Stimulated activated CD4-positive, alpha-beta T cell treated with anti-CD3 and anti-CD28 coated beads, Interleukin-2, amount 100 ng/mL, for 24 hours (primary cell): ENCODE data around the gene ANKRD22.
"Not testable (repeated sequence)": the region's sequence is repeated elsewhere in the genome, so short reads cannot be mapped to it uniquely, and the experiment has no call there.

Source experiments
- DNase-seq, 2 donors: peaks; one replicate each; pipeline ENCODE4 v3.0.0-alpha.2; 2020

Gene ANKRD22

GRCh38 chr10:88877298-88877697, 25.7 kb upstream of the ANKRD22 start:
- no peak for DNase-seq

- no peak for DNase-seq
Measured at GRCh38 chr10:88875081-88875480, 23.4 kb upstream of the ANKRD22 start.

GRCh38 chr10:88874281-88874680, 22.6 kb upstream of the ANKRD22 start:
- no peak for DNase-seq

GRCh38 chr10:88873757-88874156, 22.1 kb upstream of the ANKRD22 start:
- DNase-seq, result no peak

GRCh38 chr10:88870089-88870488, 18.4 kb upstream of the ANKRD22 start:
- no peak for DNase-seq

- DNase-seq, result no peak
Measured at GRCh38 chr10:88866454-88866853, 14.8 kb upstream of the ANKRD22 start.

GRCh38 chr10:88865281-88865876, 13.7 kb upstream of the ANKRD22 start:
- no peak for DNase-seq

- no peak for DNase-seq
Measured at GRCh38 chr10:88861036-88861435, 9.4 kb upstream of the ANKRD22 start.

- no peak for DNase-seq
Measured at GRCh38 chr10:88858491-88858890, 6.8 kb upstream of the ANKRD22 start.

- no peak for DNase-seq
Measured at GRCh38 chr10:88857831-88858230, 6.2 kb upstream of the ANKRD22 start.

GRCh38 chr10:88854684-88855083, 3.0 kb upstream of the ANKRD22 start:
- no peak for DNase-seq

- DNase-seq, result no peak
Measured at GRCh38 chr10:88853155-88853881, 1.7 kb upstream of the ANKRD22 start.

- DNase-seq, result no peak
Measured at GRCh38 chr10:88852327-88852726, 683 bp upstream of the ANKRD22 start.

- no peak for DNase-seq
Measured at GRCh38 chr10:88850712-88851111, 932 bp downstream of the ANKRD22 start.

- no peak for DNase-seq
Measured at GRCh38 chr10:88849234-88849633, 2.4 kb downstream of the ANKRD22 start.

GRCh38 chr10:88848499-88848898, 3.1 kb downstream of the ANKRD22 start:
- no peak for DNase-seq

- no peak for DNase-seq
Measured at GRCh38 chr10:88843171-88843570, 8.5 kb downstream of the ANKRD22 start.

GRCh38 chr10:88841316-88842111, 10.1 kb downstream of the ANKRD22 start:
- DNase-seq, result no peak

GRCh38 chr10:88840881-88841280, 10.8 kb downstream of the ANKRD22 start:
- no peak for DNase-seq

GRCh38 chr10:88840104-88840503, 11.5 kb downstream of the ANKRD22 start:
- no peak for DNase-seq

GRCh38 chr10:88838766-88839350, 12.8 kb downstream of the ANKRD22 start:
- no peak for DNase-seq

GRCh38 chr10:88837632-88838031, 14.0 kb downstream of the ANKRD22 start:
- DNase-seq, result not testable (repeated sequence)

- DNase-seq, result no peak
Measured at GRCh38 chr10:88835910-88836221, 15.8 kb downstream of the ANKRD22 start.
